Right forelimb (tissue), 1 donor: ENCODE measurements around the gene GOLGA8R.
"Not testable (repeated sequence)": the region's sequence is repeated elsewhere in the genome, so short reads cannot be mapped to it uniquely, and the experiment has no call there.

Experiments used
- DNase-seq: peaks from one replicate; pipeline ENCODE4 v3.0.0-alpha.2; 2018

GOLGA8R gene, protein sequence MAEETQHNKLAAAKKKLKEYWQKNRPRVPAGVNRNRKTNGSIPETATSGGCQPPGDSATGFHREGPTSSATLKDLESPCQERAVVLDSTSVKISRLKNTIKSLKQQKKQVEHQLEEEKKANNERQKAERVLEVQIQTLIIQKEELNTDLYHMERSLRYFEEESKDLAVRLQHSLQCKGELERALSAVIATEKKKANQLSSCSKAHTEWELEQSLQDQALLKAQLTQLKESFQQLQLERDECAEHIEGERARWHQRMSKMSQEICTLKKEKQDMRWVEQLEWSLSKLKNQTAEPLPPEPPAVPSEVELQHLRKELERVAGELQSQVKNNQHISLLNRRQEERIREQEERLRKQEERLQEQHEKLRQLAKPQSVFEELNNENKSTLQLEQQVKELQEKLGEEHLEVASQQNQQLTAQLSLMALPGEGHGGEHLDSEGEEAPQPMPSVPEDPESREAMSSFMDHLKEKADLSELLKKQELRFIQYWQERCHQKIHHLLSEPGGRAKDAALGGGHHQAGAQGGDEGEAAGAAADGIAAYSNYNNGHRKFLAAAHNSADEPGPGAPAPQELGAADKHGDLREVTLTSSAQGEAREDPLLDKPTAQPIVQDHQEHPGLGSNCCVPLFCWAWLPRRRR

GRCh38 chr15:30414160-30414559 lies at the start of gene GOLGA8R:
TSS of gene GOLGA8R (minus strand) at chr15:30414260. CDS start at chr15:30414162, 98 bp downstream.
- not testable (repeated sequence) for DNase-seq

DNA sequence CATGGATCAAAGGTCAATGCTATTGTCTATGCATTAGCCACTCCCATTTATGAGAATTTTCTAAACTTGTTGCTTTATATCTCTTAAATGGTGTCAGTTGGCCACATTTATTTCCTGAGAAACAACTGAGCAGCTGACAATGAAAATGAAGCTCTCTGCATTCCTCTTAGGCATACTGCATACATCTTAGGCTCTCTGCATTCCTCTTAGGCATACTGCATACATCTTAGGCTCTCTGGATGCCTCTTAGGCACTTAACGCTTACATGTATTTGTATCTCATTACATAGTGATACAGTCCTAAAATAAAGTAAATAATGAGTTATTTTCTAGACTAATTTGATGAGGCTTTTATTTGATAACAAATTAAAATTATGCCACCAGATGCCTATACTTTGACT lies 49.8 kb upstream of the GOLGA8R start:
- not testable (repeated sequence) for DNase-seq

GRCh38 chr15:30462176-30462575 lies 48.1 kb upstream of the GOLGA8R start:
- not testable (repeated sequence) for DNase-seq

- DNase-seq, result not testable (repeated sequence)
Observed at GRCh38 chr15:30452702-30453101, 38.6 kb upstream of the GOLGA8R start.

- not testable (repeated sequence) for DNase-seq
Observed at GRCh38 chr15:30438348-30438747, 24.3 kb upstream of the GOLGA8R start.

- not testable (repeated sequence) for DNase-seq
Observed at GRCh38 chr15:30435878-30436277, 21.8 kb upstream of the GOLGA8R start.

DNA sequence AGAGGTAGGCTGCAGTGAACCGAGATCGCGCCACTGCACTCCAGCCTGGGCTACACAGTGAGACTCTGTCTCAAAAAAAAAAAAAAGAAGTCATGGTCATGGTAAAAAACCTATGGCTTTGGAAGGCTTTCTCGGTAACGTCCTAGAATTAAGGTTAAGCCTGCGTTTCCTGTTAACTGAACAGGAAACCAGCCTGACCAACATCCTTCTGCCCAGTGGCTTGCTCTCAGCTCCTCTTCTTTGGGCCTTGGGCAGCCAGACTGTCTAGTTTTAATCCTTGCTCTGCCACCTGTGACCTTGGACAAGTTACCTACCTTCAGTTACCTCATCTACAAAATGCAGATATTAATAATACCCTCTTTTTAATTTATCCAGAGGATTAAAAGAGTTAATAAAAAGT lies 6.7 kb upstream of the GOLGA8R start:
- not testable (repeated sequence) for DNase-seq

GRCh38 chr15:30407636-30408035 lies 6.4 kb downstream of the GOLGA8R start:
- DNase-seq, result peak; percentile 17

DNA sequence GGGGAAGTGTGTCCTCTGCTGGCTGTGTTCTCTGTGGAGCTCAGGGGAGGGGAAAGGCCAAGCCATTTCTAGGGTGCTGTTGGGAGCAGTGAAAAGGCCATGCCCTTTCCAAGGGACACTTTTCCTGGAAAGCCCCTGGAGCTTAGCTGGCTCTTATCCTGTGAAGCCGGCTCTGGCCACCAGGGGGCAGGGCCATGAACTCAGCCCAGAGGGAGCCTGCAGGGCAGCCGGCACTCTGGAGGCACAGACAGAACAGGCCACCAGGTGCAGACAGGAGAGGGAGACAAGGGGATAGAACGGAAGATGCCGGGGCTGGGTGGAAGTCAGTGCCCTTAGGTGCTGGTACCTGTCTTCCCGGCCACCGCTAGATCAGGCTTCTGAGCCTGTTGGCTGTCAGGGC lies 15.1 kb downstream of the GOLGA8R start:
- DNase-seq, result not testable (repeated sequence)

- DNase-seq, result not testable (repeated sequence)
Observed at GRCh38 chr15:30393664-30393991, 20.4 kb downstream of the GOLGA8R start.

DNA sequence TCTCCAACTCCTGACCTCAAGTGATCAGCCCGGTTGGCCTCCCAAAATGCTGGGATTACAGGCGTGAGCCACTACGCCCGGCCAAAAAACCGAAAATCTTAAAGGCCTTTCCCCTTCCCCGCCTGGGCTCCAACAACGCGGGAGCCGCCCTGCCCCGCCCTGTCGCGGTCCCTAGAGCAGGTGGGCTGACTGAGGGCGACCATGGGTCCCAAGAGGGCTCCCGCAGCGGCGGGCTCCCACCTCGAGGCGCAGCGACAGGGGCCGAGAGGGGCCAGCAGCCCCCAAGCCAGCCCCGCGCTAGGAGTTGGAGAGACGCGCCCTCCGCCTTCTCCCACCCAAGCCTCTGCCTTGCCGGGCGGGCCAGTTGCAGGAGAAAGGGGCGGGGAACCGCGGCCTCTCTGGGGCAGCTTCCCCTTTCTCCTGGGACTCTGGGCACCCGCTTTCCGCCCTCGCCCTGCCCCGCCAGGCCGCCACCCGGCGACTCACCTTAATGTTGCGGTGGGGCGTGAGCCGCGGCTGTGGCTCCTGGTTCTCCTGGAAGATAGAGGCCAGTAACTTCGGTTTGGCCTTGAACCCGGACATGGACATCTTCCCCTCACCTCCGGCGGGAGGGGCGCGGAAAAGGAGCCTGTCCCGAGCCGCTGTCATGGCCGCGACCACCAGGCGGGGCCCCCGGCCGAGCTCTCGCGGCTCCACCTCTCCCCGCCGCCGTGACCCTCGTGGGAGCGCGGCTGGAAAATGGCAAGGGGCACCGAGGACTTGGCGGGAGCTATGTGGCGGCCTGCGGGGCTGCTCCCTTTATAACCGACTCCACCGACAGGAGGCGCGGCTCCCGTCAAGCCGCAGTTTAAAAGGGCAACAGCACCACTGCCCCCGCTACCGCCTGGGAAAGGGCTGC lies 21.0 kb downstream of the GOLGA8R start, which contains the start of gene CHRFAM7A:
CHRFAM7A (minus strand) TSS at position 775 of the 898 bp plus-strand sequence. CDS start 10,189 bp downstream, outside the sequence.
- not testable (repeated sequence) for DNase-seq

- DNase-seq, result not testable (repeated sequence)
Observed at GRCh38 chr15:30386318-30386887, 27.7 kb downstream of the GOLGA8R start.

- not testable (repeated sequence) for DNase-seq
Observed at GRCh38 chr15:30377082-30377413, 37.0 kb downstream of the GOLGA8R start.

GRCh38 chr15:30376375-30377081 lies 37.5 kb downstream of the GOLGA8R start:
- not testable (repeated sequence) for DNase-seq

DNA sequence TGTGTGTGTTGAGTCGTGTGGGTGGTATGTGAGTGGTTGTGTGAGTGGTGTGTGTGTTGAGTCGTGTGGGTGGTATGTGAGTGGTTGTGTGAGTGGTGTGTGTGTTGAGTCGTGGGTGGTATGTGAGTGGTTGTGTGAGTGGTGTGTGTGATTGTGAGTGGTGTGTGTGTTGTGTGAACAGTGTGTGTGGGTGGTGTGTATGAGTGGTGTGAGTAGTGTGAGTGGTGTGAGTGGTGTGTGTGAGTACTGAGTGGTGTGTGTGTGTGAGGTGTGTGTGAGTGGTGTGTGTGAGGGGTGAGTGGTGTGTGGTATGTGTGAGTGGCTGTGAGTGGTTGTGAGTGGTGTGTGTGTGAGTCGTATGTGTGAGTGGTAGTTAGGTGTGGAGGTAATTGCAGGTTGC lies 38.2 kb downstream of the GOLGA8R start:
- DNase-seq, result not testable (repeated sequence)

- not testable (repeated sequence) for DNase-seq
Observed at GRCh38 chr15:30374862-30375261, 39.2 kb downstream of the GOLGA8R start.

GRCh38 chr15:30368271-30368670 lies 45.8 kb downstream of the GOLGA8R start:
- DNase-seq, result not testable (repeated sequence)

DNA sequence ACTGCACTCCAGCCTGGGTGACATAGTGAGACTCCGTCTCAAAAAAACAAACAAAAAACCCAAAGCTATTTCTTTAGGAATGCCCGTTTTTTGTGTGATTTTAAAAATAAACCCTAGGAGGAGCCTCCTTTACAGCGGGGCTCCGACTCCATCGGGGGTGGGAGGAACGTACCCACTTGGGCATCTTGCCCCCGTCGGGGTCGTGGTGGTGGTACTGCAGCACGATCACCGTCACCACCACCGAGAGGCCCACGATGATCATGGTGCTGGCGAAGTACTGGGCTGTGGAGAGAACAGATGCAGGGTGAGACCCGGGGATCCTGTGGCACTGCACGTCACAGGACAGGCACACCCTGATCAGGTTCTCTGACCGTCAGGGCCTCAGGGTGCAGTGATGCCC lies 46.8 kb downstream of the GOLGA8R start:
- peak; percentile 1 for DNase-seq

DNA sequence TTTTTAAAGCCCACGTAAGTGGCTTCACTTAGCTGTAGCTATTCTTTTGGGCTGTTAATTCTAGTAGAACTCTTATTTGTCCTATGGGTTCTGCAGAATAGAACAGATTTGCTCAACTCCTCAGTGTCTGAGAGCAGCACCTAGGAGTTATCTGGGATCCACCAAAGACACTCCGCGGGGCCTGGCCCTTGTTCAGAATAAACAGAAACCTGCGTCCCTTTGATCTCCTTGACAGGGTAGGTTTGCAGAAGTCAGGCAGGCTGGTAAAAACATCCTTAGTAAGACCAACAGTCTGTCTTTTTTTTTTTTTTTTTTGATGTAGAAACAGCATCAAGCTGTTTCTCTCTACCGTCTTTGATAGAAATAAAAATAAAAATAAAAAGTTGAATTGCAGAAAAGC lies 52.7 kb downstream of the GOLGA8R start:
- not testable (repeated sequence) for DNase-seq

DNA sequence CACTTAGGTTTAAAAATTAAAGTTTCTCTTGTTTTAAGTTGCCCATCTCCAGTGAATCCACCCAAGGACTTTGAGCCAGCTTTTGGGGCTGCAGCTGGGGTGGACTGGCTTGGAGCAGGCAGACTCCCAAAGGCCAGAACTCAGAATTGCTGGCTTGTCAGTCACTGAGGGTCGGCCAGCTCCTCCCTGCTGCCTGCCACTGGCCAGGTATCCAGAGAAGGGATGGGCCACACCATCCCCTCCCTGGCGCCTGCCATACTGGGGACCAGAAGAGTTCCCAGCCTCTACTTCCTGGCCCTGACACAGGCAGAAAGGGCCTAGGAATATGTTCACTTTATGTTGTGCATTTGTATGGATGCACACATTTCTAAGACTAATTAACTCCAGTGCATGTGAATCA lies 53.1 kb downstream of the GOLGA8R start:
- DNase-seq, result not testable (repeated sequence)

GRCh38 chr15:30355043-30355442 lies 59.0 kb downstream of the GOLGA8R start:
- DNase-seq, result not testable (repeated sequence)
